Urinary bladder (tissue), 4 donors: ENCODE results near the gene DYNLT2. TPM values are rescaled to one million over a fixed set of nuclear protein-coding genes. Genes with fewer than 3 reads are reported as not detected.
"Not testable (repeated sequence)": the region's sequence is repeated elsewhere in the genome, so short reads cannot be mapped to it uniquely, and the experiment has no call there.

Experiments used
- DNase-seq: peaks from one replicate; pipeline ENCODE4 v3.0.0-alpha.2; 2015; ENCODE audit errors: extremely low spot score
- H3K27ac ChIP-seq: one replicate; pipeline ENCODE4 v1.5.1; 2013; ENCODE audit warnings: low read depth, mild to moderate bottlenecking, moderate library complexity
- H3K36me3 ChIP-seq: one replicate; pipeline ENCODE4 v1.6.1; 2013; ENCODE audit warnings: mild to moderate bottlenecking, moderate library complexity; ENCODE audit not compliant: insufficient read depth
- H3K4me1 ChIP-seq: one replicate; pipeline ENCODE4 v1.6.1; 2013; ENCODE audit warnings: mild to moderate bottlenecking, moderate library complexity; ENCODE audit not compliant: insufficient read depth
- H3K4me3 ChIP-seq: one replicate; pipeline ENCODE4 v1.5.1; 2013; ENCODE audit warnings: low read depth, low read length
- WGBS: extraction: QIAGEN DNeasy Blood & Tissue Kit; methylation state at CpG from one replicate; pipeline ENCODE4 v1.1.7; 2013; 5-methylcytosine and 5-hydroxymethylcytosine counted together
- polyA plus RNA-seq: library from polyadenylated mRNA; stranded (reverse); fragments of 200-250 nt; gene quantifications from one replicate; pipeline ENCODE4 v1.2.3, GENCODE V29; 2013
- total RNA-seq: library from RNA; depleted of rRNA; stranded (reverse); fragments of >200 nt; gene quantifications from one replicate; pipeline ENCODE4 v1.2.3, GENCODE V29; 2014
- donor health status: healthy with polysubstance abuse.
- donor health status: healthy.

Gene DYNLT2
- total and polyA plus RNA-seq, 2 donors = 1.6 to 2.4 TPM

GRCh38 chr6:169777896-169778295 is 26.5 kb upstream of the DYNLT2 start:
- H3K36me3 ChIP-seq = no peaks in the 10 kb centered on the region
- H3K4me3 ChIP-seq = no peak overlapping the region
- DNase-seq = no peak
- no peaks in the 10 kb centered on the region for H3K4me1 ChIP-seq
- WGBS = 94% methylated on average over 12 of the region's 12 CpGs
- H3K27ac ChIP-seq = no peak overlapping the region

DNA sequence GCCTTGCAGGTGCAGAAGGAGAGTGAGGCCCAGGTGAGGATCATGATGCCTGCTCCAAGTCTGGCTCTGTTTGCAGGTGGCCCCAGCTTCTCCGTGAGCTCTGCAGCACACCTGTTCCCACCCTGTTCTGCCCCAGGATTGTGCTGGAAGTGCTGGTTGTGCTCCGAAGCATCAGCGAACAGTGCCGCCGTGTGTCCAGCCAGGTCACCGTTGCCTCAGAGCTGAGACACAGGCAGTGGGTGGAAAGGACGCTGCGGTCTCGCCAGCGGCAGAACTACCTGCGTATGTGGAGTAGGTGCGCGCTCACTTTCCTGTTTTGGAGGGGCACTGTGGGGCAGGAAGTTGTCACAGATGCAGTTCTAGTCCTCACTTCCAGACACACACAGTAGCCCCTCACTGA is 25.0 kb upstream of the DYNLT2 start:
- DNase-seq = no peak
- H3K27ac ChIP-seq = no peak overlapping the region
- H3K36me3 ChIP-seq = no peaks in the 10 kb centered on the region
- WGBS = 94% methylated on average over 13 of the region's 13 CpGs
- no peak overlapping the region for H3K4me3 ChIP-seq
- no peaks in the 10 kb centered on the region for H3K4me1 ChIP-seq

DNA sequence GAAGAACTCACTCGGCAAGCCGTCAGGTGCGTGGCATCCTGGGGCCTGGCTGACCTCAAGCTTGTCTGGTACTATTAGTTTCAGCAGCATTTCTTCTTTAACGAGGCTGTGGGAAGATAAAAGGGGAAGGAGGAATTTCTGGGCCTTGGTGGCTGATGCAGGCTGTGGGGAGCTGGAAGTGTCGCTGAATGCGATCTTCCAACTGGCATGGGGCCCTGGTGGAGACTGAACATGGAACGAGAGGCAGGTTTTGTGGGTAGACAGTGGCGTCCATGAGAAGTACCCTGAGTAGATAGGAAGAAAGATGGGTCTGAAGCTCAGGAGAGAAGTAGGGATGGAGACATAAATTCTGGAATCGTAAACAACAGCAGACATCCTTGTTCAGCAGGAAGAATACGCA is 23.9 kb upstream of the DYNLT2 start:
- WGBS = 78% methylated on average over 10 of the region's 10 CpGs
- no peak overlapping the region for H3K27ac ChIP-seq
- no peaks in the 10 kb centered on the region for H3K36me3 ChIP-seq
- DNase-seq = no peak
- H3K4me3 ChIP-seq = no peak overlapping the region
- no peaks in the 10 kb centered on the region for H3K4me1 ChIP-seq

GRCh38 chr6:169774347-169774746 is 23.0 kb upstream of the DYNLT2 start:
- DNase-seq = no peak
- 94% methylated on average over 9 of the region's 9 CpGs for WGBS
- no peak overlapping the region for H3K27ac ChIP-seq
- H3K36me3 ChIP-seq = no peaks in the 10 kb centered on the region
- no peak overlapping the region for H3K4me3 ChIP-seq
- H3K4me1 ChIP-seq = no peaks in the 10 kb centered on the region

DNA sequence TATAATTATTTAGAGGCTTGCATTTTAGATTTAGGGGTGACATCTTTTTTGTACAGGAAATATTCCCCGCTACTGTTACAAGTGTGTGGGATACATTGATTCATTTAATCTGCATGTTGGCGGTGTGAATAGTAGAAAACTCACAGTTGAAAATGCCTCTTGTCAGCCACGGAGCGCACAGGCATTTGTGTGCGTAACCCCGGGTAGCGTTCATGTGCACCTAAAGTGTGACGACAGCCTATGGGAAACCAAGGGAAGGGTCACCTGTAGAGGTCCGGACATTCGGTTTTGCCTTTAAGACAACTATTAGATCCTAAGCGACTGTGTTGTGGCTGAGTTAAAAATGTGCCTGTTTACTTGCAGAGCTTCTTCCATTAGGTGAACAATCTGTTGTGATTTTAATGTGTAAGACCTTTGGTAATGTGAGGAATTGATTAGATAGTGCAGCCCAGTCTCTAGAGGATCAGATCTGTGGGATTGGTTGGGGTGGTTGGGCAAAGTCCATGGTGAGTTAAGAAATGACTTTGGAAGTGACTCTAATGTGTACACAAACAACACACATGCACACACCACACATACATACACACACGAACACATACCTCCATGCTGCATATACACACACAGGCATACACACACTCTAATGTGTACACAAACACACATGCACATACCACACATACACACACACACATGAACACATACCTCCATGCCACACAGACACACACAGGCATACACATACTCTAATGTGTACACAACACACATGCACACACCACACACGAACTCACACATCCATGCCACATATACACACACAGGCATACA is 15.8 kb upstream of the DYNLT2 start:
- WGBS = 95% methylated on average over 13 of the region's 13 CpGs
- H3K4me3 ChIP-seq = no peak overlapping the region
- H3K36me3 ChIP-seq = peaks cover 4% of the 10 kb centered on the region
- H3K27ac ChIP-seq = no peak overlapping the region
- no peaks in the 10 kb centered on the region for H3K4me1 ChIP-seq
- no peak for DNase-seq

DNA sequence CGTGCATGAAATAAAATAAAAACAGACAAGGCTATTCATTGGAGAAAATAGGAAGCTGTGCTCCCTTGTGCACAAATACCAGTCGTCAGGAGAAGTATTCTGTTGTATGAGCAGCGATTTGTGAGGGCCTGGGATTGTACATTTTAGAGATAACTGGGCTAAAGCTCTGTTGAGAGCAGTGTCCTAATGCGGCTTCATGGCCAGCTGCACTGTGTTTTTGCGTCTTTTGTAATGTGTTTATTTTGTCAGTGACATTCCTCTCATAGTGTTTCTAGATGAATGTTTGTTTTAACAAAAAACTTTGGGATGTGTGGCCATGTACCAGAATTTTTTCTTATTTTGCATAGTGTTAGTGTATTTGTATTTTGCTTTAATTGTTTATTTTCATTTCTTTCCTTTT is 14.9 kb upstream of the DYNLT2 start:
- H3K36me3 ChIP-seq = peaks cover 4% of the 10 kb centered on the region
- DNase-seq = no peak
- 59% methylated on average over 5 of the region's 5 CpGs for whole genome bisulfite sequencing
- no peaks in the 10 kb centered on the region for H3K4me1 ChIP-seq
- no peak overlapping the region for H3K4me3 ChIP-seq
- H3K27ac ChIP-seq = no peak overlapping the region

GRCh38 chr6:169765789-169766188 is 14.4 kb upstream of the DYNLT2 start:
- H3K4me3 ChIP-seq, H3K4me1 ChIP-seq, H3K36me3 ChIP-seq, DNase-seq, H3K27ac ChIP-seq: not testable (repeated sequence)
- 88% methylated on average over 5 of the region's 10 CpGs for WGBS

DNA sequence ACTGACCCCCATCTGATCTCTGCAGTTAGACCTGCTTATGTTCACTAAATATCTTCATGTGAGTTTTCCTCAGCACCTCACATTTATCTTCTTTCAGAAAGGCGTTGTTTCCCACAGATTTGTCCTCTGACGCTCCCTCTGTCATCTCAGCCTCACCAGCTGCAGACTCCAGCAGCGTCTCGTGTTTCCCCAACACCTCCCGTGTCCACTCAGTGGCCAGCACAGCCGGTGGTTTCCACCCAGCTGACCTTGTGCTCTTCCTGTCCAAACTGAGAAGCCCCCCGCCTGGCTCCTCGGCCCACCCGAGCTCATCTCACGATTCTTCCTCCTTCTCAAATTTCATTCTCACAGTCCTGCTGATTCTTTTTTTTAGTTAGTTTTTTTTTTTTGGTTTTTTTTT is 12.5 kb upstream of the DYNLT2 start:
- Histone ChIP-seq H3K4me1 (no peaks in the 10 kb centered on the region), H3K27ac (no peak overlapping the region), H3K4me3 (no peak overlapping the region), H3K36me3 (peaks cover 7% of the 10 kb centered on the region)
- DNase-seq = no peak
- WGBS = 81% methylated on average over 10 of the region's 10 CpGs

DNA sequence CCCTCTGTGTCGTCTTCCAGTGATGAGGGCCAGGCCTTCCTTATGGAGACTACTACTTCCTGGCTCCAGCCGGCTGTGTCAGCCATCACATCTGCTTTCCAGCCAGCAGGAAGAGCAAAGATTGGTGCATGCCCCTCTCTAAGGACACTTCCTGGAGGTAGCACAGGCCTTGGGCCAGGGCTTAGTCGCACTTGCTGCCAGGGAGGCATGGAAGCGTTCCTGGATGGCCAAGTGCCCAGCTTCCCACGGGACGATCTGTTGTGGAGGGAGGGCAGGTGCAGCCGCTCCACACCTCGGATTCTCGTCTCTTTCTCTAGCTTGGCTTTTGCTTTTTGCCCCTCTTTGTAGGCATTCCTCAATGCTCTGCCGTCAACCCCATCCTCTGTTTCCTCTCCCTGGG is 11.9 kb upstream of the DYNLT2 start:
- Histone ChIP-seq H3K27ac (no peak overlapping the region), H3K36me3 (peaks cover 7% of the 10 kb centered on the region), H3K4me1 (no peaks in the 10 kb centered on the region), H3K4me3 (no peak overlapping the region)
- no peak for DNase-seq
- WGBS = 71% methylated on average over 10 of the region's 10 CpGs

DNA sequence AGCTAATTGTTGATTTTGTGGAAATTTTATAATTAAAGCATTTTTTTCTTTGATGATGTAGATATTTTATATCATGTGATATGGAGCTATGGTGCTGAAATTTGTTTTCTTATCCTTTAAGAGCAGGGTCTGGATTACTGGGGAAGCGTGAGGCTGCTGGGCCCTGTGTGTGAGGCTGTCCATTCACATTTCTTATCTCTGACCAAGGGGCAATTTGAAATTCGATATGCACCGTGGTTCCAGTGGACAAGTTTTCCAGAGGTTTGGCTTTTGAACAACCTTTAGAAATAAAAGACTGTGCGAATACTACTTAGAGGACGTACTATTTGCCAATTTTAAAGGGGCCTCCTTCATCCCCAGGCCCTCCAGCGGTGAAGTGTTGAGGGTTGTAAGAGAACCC is 3.8 kb upstream of the DYNLT2 start:
- peaks cover 6% of the 10 kb centered on the region for H3K36me3 ChIP-seq
- no peak overlapping the region for H3K4me3 ChIP-seq
- no peaks in the 10 kb centered on the region for H3K4me1 ChIP-seq
- H3K27ac ChIP-seq = no peak overlapping the region
- WGBS = 80% methylated on average over 6 of the region's 6 CpGs
- no peak for DNase-seq

DNA sequence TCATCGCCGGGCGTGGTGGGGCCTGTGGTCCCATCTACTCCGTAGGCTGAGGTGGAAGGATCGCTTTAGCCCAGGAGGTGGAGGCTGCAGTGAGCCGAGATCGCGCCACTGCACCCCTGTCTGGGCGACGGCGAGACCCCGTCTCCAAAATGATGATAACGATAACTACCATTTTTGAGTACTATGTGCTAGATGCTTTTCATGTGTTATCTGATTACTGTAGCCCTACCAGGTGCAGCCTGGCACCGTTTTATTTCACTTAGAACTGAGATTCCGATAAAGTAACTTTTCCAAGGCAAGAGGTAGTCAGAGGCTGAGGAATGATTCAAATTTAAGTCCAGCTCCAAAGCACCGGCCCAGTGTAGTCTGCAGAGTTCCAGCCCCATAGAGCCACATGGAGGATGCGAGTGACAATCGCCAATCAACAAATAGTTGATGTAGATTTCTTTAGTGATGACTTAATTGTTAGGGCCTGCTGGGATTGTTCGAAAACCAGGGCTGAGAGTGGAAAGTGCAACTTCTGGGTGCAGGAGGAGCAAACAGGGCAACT is 777 bp upstream of the DYNLT2 start:
- peak overlapping the region; percentile 91 for H3K27ac ChIP-seq
- 6% methylated on average over 19 of the region's 19 CpGs for WGBS
- peak; percentile 20 for DNase-seq
- H3K4me3 ChIP-seq = peak overlapping the region; percentile 76
- H3K36me3 ChIP-seq = peaks cover 3% of the 10 kb centered on the region
- H3K4me1 ChIP-seq = no peaks in the 10 kb centered on the region

GRCh38 chr6:169746556-169746955 is 4.8 kb downstream of the DYNLT2 start:
- no peak overlapping the region for H3K27ac ChIP-seq
- no peaks in the 10 kb centered on the region for H3K36me3 ChIP-seq
- DNase-seq = no peak
- WGBS = 91% methylated on average over 1 of the region's 1 CpG
- no peaks in the 10 kb centered on the region for H3K4me1 ChIP-seq
- H3K4me3 ChIP-seq = no peak overlapping the region

DNA sequence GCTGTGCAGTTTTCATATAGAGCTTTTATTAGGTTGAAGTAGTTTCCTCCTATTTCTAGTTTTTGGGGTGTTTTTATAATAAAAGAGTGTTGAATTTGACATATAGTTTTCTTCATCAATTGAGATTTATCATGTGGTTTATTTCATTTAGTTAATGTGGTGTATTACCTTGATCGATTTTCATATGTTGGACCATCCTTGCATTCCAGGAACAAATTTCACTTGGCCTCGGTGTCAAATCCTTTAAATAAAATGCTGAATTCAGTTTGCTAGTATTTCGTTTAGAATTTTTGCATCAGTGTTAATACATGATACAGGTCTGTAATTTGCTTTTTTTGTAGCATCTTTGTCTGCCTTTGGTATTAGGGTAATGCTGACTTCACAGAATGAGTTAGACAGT is 6.0 kb downstream of the DYNLT2 start:
- no peaks in the 10 kb centered on the region for H3K36me3 ChIP-seq
- H3K4me1 ChIP-seq = no peaks in the 10 kb centered on the region
- WGBS = 82% methylated on average over 3 of the region's 3 CpGs
- no peak for DNase-seq
- H3K27ac ChIP-seq = no peak overlapping the region
- H3K4me3 ChIP-seq = no peak overlapping the region

GRCh38 chr6:169741344-169741743 is 10.0 kb downstream of the DYNLT2 start:
- H3K4me3 ChIP-seq = no peak overlapping the region
- H3K27ac ChIP-seq = no peak overlapping the region
- no peak for DNase-seq
- no peaks in the 10 kb centered on the region for H3K4me1 ChIP-seq
- no peaks in the 10 kb centered on the region for H3K36me3 ChIP-seq
